Measurements from ENCODE around the gene DRC3. TPM values are rescaled to one million over a fixed set of nuclear protein-coding genes. Genes with fewer than 3 reads are reported as not detected.
A peak's percentile ranks its signal among the peaks of the same experiment; 100 is the strongest.

Gene DRC3
- total and polyA plus RNA-seq, 10 of the 15 experiments (the other 5 are each of a cell fraction or from before 2014, with no cell fraction given): 0.18 to 2.3 (median 0.60) TPM; not detected in 3

GRCh38 chr17:17985555-17985954, 12.9 kb downstream of the DRC3 start (continued):
- TF ChIP-seq RAD21 (IDR thresholded peaks at IDR 0.05; ENCODE audit: insufficient read depth, low read depth, low read length) (peak; percentile 61), PKNOX1 (IDR thresholded peaks at IDR 0.05) (no peak), NFYA (IDR thresholded peaks at IDR 0.05; ENCODE audit: borderline replicate concordance, low read depth, low read length) (no peak), IRF4 (IDR thresholded peaks at IDR 0.05; ENCODE audit: low read depth, low read length) (no peak), ESRRA (IDR thresholded peaks at IDR 0.05; ENCODE audit: low read length) (no peak), SREBF1 (IDR thresholded peaks at IDR 0.05; ENCODE audit: low read length) (no peak), CREM (IDR thresholded peaks at IDR 0.05; ENCODE audit: low read depth) (no peak), RCOR1 (conservative IDR thresholded peaks at IDR 0.05; ENCODE audit: low read depth, low read length) (no peak), CBFB (IDR thresholded peaks at IDR 0.05; ENCODE audit: low read depth) (no peak), RUNX3 (IDR thresholded peaks at IDR 0.05; ENCODE audit: low read length) (peak; percentile 42; the same call in 1 of the 2 replicates), BACH1 (IDR thresholded peaks at IDR 0.05; ENCODE audit: borderline replicate concordance) (no peak)

GRCh38 chr17:17987187-17987896, 14.7 kb downstream of the DRC3 start:
- WGBS (ENCODE audit: insufficient coverage, insufficient replicate concordance, low lambda C conversion rate, missing lambda C conversion rate): 36% methylated on average over 7 of the region's 7 CpGs
- ATAC-seq (no peak), DNase-seq (ENCODE audit: low read depth, low spot score) (no peak), FAIRE-seq (no peak)
- no peak overlapping the region for H3K9ac ChIP-seq (ENCODE audit: control insufficient read depth, insufficient read depth, low read length)
- H3K27me3 ChIP-seq (replicated peaks in 1 of 2; ENCODE audit: control insufficient read depth in 2 of 2, insufficient read depth in 2 of 2, low read length in 1 of 2): no peaks in the 10 kb centered on the region; a peak in 1 of 4 replicates
- no peaks in the 10 kb centered on the region for H3K9me3 ChIP-seq (replicated peaks; ENCODE audit: control insufficient read depth, insufficient read depth, low read length)
- H2AFZ ChIP-seq (ENCODE audit: control insufficient read depth, low read depth, low read length): no peak overlapping the region
- no peak overlapping the region for H3K4me2 ChIP-seq (ENCODE audit: control insufficient read depth, insufficient read depth)
- no peaks in the 10 kb centered on the region for H4K20me1 ChIP-seq (ENCODE audit: control insufficient read depth, insufficient read depth)
- no peak for TF ChIP-seq RFX5 (IDR thresholded peaks at IDR 0.05; ENCODE audit: low read depth, low read length)
- TF ChIP-seq NFYB (IDR thresholded peaks at IDR 0.05; ENCODE audit: insufficient read depth, low read depth, low read length): 0 out of 2 replicates have a peak, but pooled peaks have one; percentile 13
- no peak for TF ChIP-seq BRCA1 (IDR thresholded peaks at IDR 0.05; ENCODE audit: low read depth, low read length)
- TF ChIP-seq ZNF622 (IDR thresholded peaks at IDR 0.05): no peak
- no TSS peak for BruUV-seq (replicated peaks)
- intact Hi-C loops (cut with micrococcal nuclease; ENCODE audit: unreplicated experiment) (no loop called here), in situ Hi-C loops (cut with MboI) (no loop called here)
- H3K4me3 ChIP-seq: no peak overlapping the region
- H3K79me2 ChIP-seq (ENCODE audit: control insufficient read depth, insufficient read depth, low read length): no peaks in the 10 kb centered on the region
- no peaks in the 10 kb centered on the region for H3K36me3 ChIP-seq (ENCODE audit: control insufficient read depth in 2 of 2, insufficient read depth in 2 of 2, low read length in 1 of 2)
- no peaks in the 10 kb centered on the region; the same call in 1 of the 2 replicates for H3K4me1 ChIP-seq (ENCODE audit: control insufficient read depth, insufficient read depth, low read length)
- ChIA-PET RAD21 (ENCODE audit: unreplicated experiment) (interaction anchor here (0.5 to 1.1 kb wide), 3 partner anchors 45 to 89 kb away, joined by 3 read pairs; no protein-coding TSS in a partner anchor), SMC1A (ENCODE audit: uncharacterized antibody, unreplicated experiment) (interaction anchor here (3.4 kb wide), 1 partner anchor 47 kb away, joined by 21 read pairs; no protein-coding TSS in a partner anchor), POLR2A (interaction anchor here (1.2 kb wide), 1 partner anchor 15 kb away, joined by 4 read pairs; the partner anchor contains the start of genes DRC3 and TOM1L2), CTCF (interaction anchor here (1.1 to 3.6 kb wide), 2 partner anchors 46 to 51 kb away, joined by 3 to 36 read pairs; no protein-coding TSS in a partner anchor)
- H3K27ac ChIP-seq (ENCODE audit: control insufficient read depth, insufficient read depth): no peak overlapping the region
